T-helper 22 cell (primary cell): ENCODE data around the gene MYO9A.
"Not testable (repeated sequence)": the region's sequence is repeated elsewhere in the genome, so short reads cannot be mapped to it uniquely, and the experiment has no call there.

Experiments
- DNase-seq: peaks from one replicate; pipeline ENCODE4 v3.0.0-alpha.2; 2020; ENCODE audit warnings: low read depth

Gene MYO9A

GRCh38 chr15:72086920-72087648 is 30.9 kb downstream of the MYO9A start:
- no peak for DNase-seq

DNA sequence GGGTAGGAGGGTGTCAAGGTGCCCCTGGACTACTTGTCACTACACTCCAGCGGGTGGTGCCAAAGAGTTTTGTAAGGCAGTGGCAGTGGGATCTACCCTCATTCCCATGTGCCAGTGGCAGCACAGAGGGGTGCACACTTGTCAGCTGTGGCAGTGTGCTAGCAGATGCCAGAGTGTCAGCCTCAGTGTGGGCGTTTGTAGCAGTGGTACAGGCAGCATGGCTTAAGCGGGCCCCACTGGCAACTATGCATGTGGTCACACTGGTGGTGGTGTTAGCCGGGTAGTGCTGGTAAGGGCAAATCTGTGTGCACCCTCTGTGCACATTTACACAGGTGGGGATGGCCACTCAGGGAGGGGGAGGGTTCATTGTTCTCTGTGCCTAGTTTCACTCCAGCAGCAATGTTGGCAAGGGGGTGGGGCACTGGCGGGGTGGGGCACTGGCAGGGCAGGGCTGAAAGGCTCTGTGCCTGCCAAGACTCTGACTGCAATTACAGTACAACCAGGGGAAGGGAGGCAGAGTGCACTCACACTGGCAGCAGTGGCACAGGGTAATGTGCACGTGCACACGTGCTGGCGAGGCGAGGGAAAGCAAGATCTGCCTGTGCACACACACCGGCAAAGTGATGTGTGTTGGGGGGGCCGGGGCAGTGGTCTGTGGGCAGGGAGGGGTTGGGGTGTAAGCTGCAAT is 31.8 kb downstream of the MYO9A start:
- no peak for DNase-seq

GRCh38 chr15:72082176-72082575 is 35.8 kb downstream of the MYO9A start:
- no peak for DNase-seq

DNA sequence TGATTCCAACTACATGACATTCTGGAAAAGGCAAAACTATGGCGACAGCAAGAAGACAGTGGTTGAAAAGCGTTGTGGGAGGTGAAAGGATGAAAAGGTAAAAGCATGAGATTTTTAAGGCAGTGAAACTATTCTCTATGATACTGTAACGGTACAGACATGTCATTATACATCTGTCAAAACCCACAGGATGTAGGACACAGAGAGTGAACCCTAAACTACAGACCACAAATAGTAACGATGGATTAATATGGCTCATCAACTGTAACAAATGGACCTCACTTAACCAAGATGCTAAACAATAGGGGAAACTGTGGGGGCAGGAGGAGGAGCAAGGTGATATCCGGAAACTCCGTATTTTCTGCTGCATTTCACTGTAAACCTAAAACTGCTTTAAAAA is 39.1 kb downstream of the MYO9A start:
- DNase-seq, result no peak

DNA sequence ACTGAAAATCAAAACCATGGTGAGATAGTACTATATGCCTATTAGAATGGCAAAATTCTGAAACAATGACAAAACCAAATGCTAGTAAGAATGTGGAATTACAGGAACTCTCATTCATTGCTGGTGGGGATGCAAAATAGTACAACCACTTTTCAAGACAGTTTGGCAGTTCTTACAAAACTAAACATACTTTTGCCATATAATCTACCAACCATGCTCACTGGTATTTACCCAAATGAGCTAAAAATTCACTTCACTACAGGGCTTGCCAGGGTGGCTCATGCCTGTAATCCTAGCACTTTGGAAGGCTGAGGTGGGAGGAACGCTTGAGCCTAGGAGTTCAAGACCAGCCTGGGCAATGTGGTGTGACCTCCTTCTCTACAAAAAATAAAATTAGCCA is 40.0 kb downstream of the MYO9A start:
- DNase-seq, result no peak

GRCh38 chr15:72074335-72075060 is 43.5 kb downstream of the MYO9A start:
- DNase-seq, result no peak

- DNase-seq, result not testable (repeated sequence)
Observed at GRCh38 chr15:72071448-72071825, 46.5 kb downstream of the MYO9A start.

DNA sequence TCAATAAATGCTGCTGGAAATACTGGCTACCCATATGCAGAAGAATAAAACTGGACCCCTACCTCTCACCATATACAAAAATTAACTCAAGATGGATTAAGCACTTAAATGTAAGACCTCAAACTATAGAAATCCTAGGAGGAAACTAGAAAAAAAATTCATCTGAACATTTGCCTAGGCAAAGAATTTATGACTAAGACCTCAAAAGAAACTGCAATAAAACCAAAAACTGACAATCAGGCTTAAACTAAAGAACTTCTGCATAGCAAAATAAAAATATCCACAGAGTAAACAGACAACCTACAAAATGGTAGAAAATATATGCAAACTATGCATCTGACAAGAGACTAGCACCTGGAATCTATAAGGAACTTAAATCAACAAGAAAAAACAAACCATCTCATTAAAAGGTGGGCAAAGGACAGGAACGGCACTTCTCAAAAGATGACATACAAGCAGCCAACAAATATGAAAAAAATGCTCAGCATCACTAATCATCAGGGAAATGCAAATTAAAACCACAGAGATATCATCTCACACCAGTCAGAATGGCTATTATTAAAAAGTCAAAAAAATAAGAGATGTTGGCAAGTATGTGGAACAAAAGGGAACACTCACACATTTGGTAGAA is 47.0 kb downstream of the MYO9A start:
- no peak for DNase-seq

DNA sequence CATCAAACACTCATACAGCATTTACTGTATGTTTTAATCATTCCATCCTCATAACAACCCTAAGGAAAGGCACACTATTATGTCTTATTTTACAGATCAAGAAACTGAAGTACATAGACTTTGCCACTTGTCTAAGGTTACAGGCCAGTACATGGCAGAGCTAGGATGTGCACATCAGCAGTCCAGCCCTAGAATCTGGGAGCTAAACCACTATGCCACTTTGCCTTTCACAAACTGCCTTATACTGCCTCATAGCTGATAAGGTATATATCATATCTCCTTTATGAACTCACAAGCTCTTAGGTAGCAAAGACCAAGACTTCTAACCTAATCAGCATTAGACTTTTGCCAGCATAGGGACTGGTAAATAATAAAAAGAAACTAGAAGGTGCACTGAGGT is 49.1 kb downstream of the MYO9A start:
- DNase-seq, result no peak

GRCh38 chr15:72065801-72066200 is 52.1 kb downstream of the MYO9A start:
- no peak for DNase-seq

- DNase-seq, result no peak
Observed at GRCh38 chr15:72063186-72063585, 54.8 kb downstream of the MYO9A start.

- no peak for DNase-seq
Observed at GRCh38 chr15:72062319-72062718, 55.6 kb downstream of the MYO9A start.

DNA sequence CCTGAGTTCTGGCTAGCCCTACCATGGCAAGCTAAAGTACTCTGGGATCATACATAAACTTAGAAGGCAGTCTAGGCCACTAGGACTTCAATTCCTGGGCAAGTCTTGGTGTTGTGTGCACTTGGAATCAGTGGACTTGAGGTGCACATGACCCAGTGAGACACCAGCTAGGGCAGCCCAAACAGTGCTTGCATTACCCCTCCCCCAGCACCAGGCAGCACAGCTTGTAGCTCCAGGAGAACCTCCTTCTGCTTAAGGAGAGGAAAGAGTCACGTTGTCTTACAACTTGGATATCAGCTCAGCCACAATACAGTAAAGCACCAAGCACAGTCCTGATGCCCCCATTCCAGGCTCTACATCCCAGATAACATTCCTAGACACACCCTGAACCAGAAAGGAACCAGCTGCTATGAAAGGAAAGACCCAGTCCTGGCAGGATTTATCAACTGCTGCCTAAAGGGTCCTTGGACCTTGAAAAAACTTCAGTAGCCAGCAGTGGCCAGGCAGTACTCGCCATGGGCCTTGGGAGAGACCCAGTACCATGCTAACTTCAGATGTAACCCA is 57.2 kb downstream of the MYO9A start:
- DNase-seq, result no peak

DNA sequence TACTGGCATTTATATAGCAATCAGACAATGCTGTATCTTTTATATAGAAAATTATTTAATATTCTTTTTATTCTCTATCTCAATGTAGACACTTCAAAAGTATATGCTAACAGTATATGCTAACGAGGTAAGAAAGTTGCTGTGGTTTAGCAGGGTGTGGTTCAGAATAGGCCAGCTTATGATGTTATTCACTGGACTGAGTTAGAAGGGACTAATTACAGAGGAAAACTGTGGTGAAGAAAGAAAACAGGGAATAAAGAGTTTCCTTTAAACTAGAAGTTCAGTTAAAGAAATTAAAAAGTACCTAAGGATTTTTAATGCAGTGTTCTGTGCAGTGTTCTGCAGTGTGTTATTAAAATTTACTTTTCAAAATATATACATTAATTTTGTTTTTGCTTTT is 59.4 kb downstream of the MYO9A start:
- no peak for DNase-seq

GRCh38 chr15:72057548-72058091 is 60.3 kb downstream of the MYO9A start:
- no peak for DNase-seq

DNA sequence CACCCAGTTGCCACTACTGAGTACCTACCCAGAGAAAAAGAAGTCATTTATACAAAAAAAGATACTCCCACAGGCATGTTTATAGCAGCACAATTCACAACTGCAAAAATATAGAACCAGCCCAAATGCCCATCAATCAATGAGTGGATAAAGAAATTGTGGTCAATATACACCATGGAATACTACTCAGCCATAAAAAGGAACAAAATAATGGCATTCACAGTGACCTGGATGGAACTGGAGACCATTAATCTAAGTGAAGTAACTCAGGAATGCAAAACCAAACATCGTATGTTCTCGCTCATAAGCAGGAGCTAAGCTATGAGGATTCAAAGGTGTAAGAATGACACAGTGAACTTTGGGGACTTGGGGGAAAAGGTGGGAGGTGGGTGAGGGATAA is 61.7 kb downstream of the MYO9A start:
- not testable (repeated sequence) for DNase-seq

DNA sequence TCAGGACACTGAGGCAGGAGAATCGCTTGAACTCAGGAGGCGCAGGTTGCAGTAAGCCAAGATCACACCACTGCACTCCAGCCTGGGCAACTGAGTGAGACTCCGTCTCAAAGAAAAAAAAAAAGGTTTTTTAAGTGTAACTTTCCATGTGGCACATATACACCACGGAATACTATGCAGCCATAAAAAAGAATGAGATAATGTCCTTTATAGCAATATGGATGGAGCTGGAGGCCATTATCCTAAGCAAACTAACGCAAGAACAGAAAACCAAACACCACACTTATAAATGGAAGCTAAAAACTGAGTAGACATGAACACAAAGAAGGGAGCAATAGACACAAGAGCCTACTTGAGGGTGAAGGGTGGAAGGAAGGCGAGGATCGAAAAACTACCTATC is 64.7 kb downstream of the MYO9A start:
- not testable (repeated sequence) for DNase-seq

DNA sequence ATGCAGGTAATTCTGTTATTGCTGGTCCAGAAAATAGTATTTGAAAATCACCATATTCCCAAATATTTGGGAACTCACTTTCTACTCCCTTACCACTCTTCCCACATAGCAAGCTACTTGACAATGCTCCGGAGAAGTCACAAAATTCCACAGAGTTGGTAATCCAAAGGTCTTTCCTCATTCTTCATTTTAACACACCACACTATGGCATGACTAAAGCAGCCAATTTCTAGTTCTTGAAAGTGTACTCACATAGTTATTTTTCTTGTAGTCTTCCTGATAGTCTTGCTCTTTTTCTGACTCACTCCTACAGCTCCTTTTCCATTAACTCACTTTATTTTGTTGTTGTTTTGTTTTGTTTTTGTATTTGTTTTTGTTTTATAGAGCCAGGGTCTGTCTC is 67.2 kb downstream of the MYO9A start:
- DNase-seq, result no peak

- no peak for DNase-seq
Observed at GRCh38 chr15:72047020-72047419, 70.9 kb downstream of the MYO9A start.

GRCh38 chr15:72044956-72045355 is 73.0 kb downstream of the MYO9A start:
- DNase-seq, result no peak

GRCh38 chr15:72042865-72043264 is 75.1 kb downstream of the MYO9A start:
- DNase-seq, result no peak

DNA sequence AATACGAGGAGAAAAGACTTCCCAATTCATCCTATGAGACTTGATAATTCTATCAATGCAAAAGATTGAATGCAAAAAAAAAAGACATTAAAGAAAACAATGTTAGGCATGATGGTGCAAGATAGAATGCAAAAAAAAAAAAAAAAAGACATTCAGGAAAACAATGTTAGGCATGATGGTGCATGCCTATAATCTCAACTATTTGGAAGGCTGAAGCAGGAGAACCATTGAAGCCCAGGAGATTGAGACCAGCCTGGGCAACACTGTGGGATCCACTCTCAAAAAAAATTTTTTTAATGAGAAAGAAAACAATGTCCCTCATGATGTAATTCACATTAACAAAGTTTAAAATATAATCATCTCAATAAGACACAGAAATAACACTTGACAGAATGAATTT is 75.9 kb downstream of the MYO9A start:
- no peak for DNase-seq
